ENCODE measurements around the gene COL1A2.
A peak's percentile ranks its signal among the peaks of the same experiment; 100 is the strongest.

Gene COL1A2

GRCh38 chr7:94395141-94396036 is 694 bp downstream of the COL1A2 start:
- no peaks in the 10 kb centered on the region for H3K4me1 ChIP-seq (ENCODE audit: insufficient read depth, low read length)
- H3K9ac ChIP-seq (ENCODE audit: low read depth, low read length) = no peak overlapping the region
- H3K36me3 ChIP-seq (ENCODE audit: insufficient read depth, low read length) = no peaks in the 10 kb centered on the region
- ATAC-seq (ENCODE audit: insufficient read depth, low read depth) (peak; percentile 76), DNase-seq (peak; percentile 21)
- no peak overlapping the region for H2AFZ ChIP-seq (ENCODE audit: low read depth, low read length)
- H3K27me3 ChIP-seq (ENCODE audit: insufficient read depth, low read length, poor library complexity) = peaks cover 13% of the 10 kb centered on the region
- H3K79me2 ChIP-seq (ENCODE audit: insufficient read depth, low read length) = no peaks in the 10 kb centered on the region
- no peaks in the 10 kb centered on the region for H4K20me1 ChIP-seq (ENCODE audit: insufficient read depth, low read length)
- H3K4me2 ChIP-seq (ENCODE audit: insufficient read depth, low read length) = no peak overlapping the region
- no peaks in the 10 kb centered on the region for H3K9me3 ChIP-seq (ENCODE audit: insufficient read depth, low read length, severe bottlenecking)
- TF ChIP-seq EZH2 (IDR thresholded peaks at IDR 0.05; ENCODE audit: borderline replicate concordance, low read depth, low read length, severe bottlenecking) = no peak
- TF ChIP-seq, protein P1, sequence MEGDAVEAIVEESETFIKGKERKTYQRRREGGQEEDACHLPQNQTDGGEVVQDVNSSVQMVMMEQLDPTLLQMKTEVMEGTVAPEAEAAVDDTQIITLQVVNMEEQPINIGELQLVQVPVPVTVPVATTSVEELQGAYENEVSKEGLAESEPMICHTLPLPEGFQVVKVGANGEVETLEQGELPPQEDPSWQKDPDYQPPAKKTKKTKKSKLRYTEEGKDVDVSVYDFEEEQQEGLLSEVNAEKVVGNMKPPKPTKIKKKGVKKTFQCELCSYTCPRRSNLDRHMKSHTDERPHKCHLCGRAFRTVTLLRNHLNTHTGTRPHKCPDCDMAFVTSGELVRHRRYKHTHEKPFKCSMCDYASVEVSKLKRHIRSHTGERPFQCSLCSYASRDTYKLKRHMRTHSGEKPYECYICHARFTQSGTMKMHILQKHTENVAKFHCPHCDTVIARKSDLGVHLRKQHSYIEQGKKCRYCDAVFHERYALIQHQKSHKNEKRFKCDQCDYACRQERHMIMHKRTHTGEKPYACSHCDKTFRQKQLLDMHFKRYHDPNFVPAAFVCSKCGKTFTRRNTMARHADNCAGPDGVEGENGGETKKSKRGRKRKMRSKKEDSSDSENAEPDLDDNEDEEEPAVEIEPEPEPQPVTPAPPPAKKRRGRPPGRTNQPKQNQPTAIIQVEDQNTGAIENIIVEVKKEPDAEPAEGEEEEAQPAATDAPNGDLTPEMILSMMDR (IDR thresholded peaks at IDR 0.05; ENCODE audit: borderline replicate concordance, extremely low read depth, low read length, poor library complexity, severe bottlenecking) = peak; percentile 85
- H3K4me3 ChIP-seq (ENCODE audit: low read depth in 1 of 2, low read length in 2 of 2) = no peak overlapping the region
- no peak overlapping the region for H3K27ac ChIP-seq (ENCODE audit: low read length)

GRCh38 chr7:94396037-94396431 is 1.3 kb downstream of the COL1A2 start:
- H3K27me3 ChIP-seq (ENCODE audit: insufficient read depth, low read length, poor library complexity) = peaks cover 13% of the 10 kb centered on the region
- no peak overlapping the region for H3K4me2 ChIP-seq (ENCODE audit: insufficient read depth, low read length)
- DNase-seq = no peak
- H3K4me1 ChIP-seq (ENCODE audit: insufficient read depth, low read length) = no peaks in the 10 kb centered on the region
- H3K36me3 ChIP-seq (ENCODE audit: insufficient read depth, low read length) = no peaks in the 10 kb centered on the region
- ATAC-seq (ENCODE audit: insufficient read depth, low read depth) = no peak
- no peak overlapping the region for H3K27ac ChIP-seq (ENCODE audit: low read length)
- H3K9me3 ChIP-seq (ENCODE audit: insufficient read depth, low read length, severe bottlenecking) = no peaks in the 10 kb centered on the region
- H2AFZ ChIP-seq (ENCODE audit: low read depth, low read length) = no peak overlapping the region
- no peak overlapping the region for H3K9ac ChIP-seq (ENCODE audit: low read depth, low read length)
- no peak for TF ChIP-seq EZH2 (IDR thresholded peaks at IDR 0.05; ENCODE audit: borderline replicate concordance, low read depth, low read length, severe bottlenecking)
- TF ChIP-seq, protein P1 (IDR thresholded peaks at IDR 0.05; ENCODE audit: borderline replicate concordance, extremely low read depth, low read length, poor library complexity, severe bottlenecking) = no peak
- H4K20me1 ChIP-seq (ENCODE audit: insufficient read depth, low read length) = no peaks in the 10 kb centered on the region
- H3K4me3 ChIP-seq (ENCODE audit: low read depth in 1 of 2, low read length in 2 of 2) = no peak overlapping the region
- H3K79me2 ChIP-seq (ENCODE audit: insufficient read depth, low read length) = no peaks in the 10 kb centered on the region

DNA sequence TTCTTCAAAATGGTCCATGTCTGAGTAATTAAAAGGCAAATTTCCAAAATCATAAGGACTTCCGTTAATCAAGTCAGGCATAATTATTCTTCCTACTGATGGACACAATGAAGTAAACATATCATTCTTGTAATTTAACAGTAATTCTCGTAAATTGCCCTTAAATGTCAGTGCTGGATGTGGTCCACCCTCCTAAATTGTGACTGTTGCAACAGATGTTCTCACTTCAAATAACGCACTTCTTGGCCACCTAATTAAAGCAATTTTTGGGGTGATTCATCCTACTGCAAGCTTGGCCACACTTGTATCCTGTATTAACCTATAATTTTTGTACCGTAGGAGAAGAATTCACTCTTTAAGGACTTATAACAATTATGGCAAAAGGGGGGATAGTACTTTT is 1.9 kb downstream of the COL1A2 start:
- Histone ChIP-seq H3K4me2 (ENCODE audit: insufficient read depth, low read length) (no peak overlapping the region), H2AFZ (ENCODE audit: low read depth, low read length) (no peak overlapping the region), H3K9ac (ENCODE audit: low read depth, low read length) (no peak overlapping the region), H3K9me3 (ENCODE audit: insufficient read depth, low read length, severe bottlenecking) (no peaks in the 10 kb centered on the region), H3K27me3 (ENCODE audit: insufficient read depth, low read length, poor library complexity) (peaks cover 13% of the 10 kb centered on the region), H3K4me3 (ENCODE audit: low read depth in 1 of 2, low read length in 2 of 2) (no peak overlapping the region), H3K27ac (ENCODE audit: low read length) (no peak overlapping the region), H3K4me1 (ENCODE audit: insufficient read depth, low read length) (no peaks in the 10 kb centered on the region), H4K20me1 (ENCODE audit: insufficient read depth, low read length) (no peaks in the 10 kb centered on the region), H3K36me3 (ENCODE audit: insufficient read depth, low read length) (no peaks in the 10 kb centered on the region), H3K79me2 (ENCODE audit: insufficient read depth, low read length) (no peaks in the 10 kb centered on the region)
- TF ChIP-seq, protein P1 (IDR thresholded peaks at IDR 0.05; ENCODE audit: borderline replicate concordance, extremely low read depth, low read length, poor library complexity, severe bottlenecking) = no peak
- no peak for TF ChIP-seq EZH2 (IDR thresholded peaks at IDR 0.05; ENCODE audit: borderline replicate concordance, low read depth, low read length, severe bottlenecking)
- ATAC-seq (ENCODE audit: insufficient read depth, low read depth) (no peak), DNase-seq (no peak)
